Vagina (tissue), 2 donors: ENCODE data around the gene PPP2R2B. TPM values are rescaled to one million over a fixed set of nuclear protein-coding genes. Genes with fewer than 3 reads are reported as not detected.

Source experiments
- DNase-seq, 2 donors: peaks; one replicate each; pipeline ENCODE4 v3.0.0-alpha.2; 2017; ENCODE audit errors: extremely low spot score in 2 of 2
- H3K27ac ChIP-seq: fragments of 200-600 bp; sonication (generic); one replicate; pipeline ENCODE4 v1.5.1; 2019
- H3K27me3 ChIP-seq: fragments of 200-600 bp; sonication (generic); one replicate; pipeline ENCODE4 v1.5.1; 2019
- H3K36me3 ChIP-seq, 2 donors: fragments of 200-600 bp; sonication (generic); one replicate each; pipeline ENCODE4 v1.5.1; 2017 to 2019
- H3K4me1 ChIP-seq: fragments of 200-600 bp; sonication (generic); one replicate; pipeline ENCODE4 v1.5.1; 2019
- H3K4me3 ChIP-seq, 2 donors: fragments of 200-600 bp; sonication (generic); 1 replicate in 1 of 2; 2 replicates in 1 of 2; pipeline ENCODE4 v1.5.1; 2016 to 2019
- H3K9me3 ChIP-seq: fragments of 200-600 bp; sonication (generic); one replicate; pipeline ENCODE4 v1.5.1; 2019
- POLR2A ChIP-seq, 2 donors: fragments of 450-650 bp; IDR thresholded peaks; one replicate each; pipeline ENCODE4 v1.6.1; 2017; ENCODE audit warnings: antibody characterized with exemption in 2 of 2, mild to moderate bottlenecking in 2 of 2, moderate library complexity in 2 of 2
- POLR2AphosphoS5 ChIP-seq, 2 donors: sonication (generic); formaldehyde crosslinking; IDR thresholded peaks; one replicate each; pipeline ENCODE4 v1.9.0; 2017; ENCODE audit warnings: antibody characterized with exemption in 2 of 2, mild to moderate bottlenecking in 2 of 2, low read depth in 1 of 2; ENCODE audit not compliant: insufficient read depth in 1 of 2
- intact Hi-C: fragments of 100-400 bp; cut with DNase I; formaldehyde crosslinking; loops from one replicate; pipeline ENCODE4 v1.15.1; 2023
- total RNA-seq: library from RNA; depleted of rRNA; stranded (reverse); fragments of >200 nt; gene quantifications from one replicate; pipeline ENCODE4 v1.2.3, GENCODE V29; 2016
- TF ChIP-seq, protein P1 (sequence below), 3 experiments: fragments of 450-650 bp in 2 of 3; fragments of 200-600 bp in 1 of 3; sonication (generic) in 1 of 3; IDR thresholded peaks; one replicate each; pipeline ENCODE4 v1.5.1; 2017 to 2019; ENCODE audit warnings: antibody characterized with exemption in 3 of 3, mild to moderate bottlenecking in 2 of 3, moderate library complexity in 2 of 3

The PPP2R2B gene
- total RNA-seq, 1 donor from 2014 or later = 6.6 TPM

GRCh38 chr5:146779211-146779869, 99.2 kb downstream of the PPP2R2B start:
- no peak overlapping the region for H3K4me3 ChIP-seq
- intact Hi-C loops = no loop called here
- no peaks in the 10 kb centered on the region for H3K36me3 ChIP-seq
- TF ChIP-seq POLR2A (IDR thresholded peaks at IDR 0.05) (no peak), POLR2AphosphoS5 (IDR thresholded peaks at IDR 0.05; ENCODE audit: insufficient read depth in 1 of 2, low read depth in 1 of 2) (no peak)
- TF ChIP-seq, protein P1, sequence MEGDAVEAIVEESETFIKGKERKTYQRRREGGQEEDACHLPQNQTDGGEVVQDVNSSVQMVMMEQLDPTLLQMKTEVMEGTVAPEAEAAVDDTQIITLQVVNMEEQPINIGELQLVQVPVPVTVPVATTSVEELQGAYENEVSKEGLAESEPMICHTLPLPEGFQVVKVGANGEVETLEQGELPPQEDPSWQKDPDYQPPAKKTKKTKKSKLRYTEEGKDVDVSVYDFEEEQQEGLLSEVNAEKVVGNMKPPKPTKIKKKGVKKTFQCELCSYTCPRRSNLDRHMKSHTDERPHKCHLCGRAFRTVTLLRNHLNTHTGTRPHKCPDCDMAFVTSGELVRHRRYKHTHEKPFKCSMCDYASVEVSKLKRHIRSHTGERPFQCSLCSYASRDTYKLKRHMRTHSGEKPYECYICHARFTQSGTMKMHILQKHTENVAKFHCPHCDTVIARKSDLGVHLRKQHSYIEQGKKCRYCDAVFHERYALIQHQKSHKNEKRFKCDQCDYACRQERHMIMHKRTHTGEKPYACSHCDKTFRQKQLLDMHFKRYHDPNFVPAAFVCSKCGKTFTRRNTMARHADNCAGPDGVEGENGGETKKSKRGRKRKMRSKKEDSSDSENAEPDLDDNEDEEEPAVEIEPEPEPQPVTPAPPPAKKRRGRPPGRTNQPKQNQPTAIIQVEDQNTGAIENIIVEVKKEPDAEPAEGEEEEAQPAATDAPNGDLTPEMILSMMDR (IDR thresholded peaks at IDR 0.05) = no peak
- H3K4me1 ChIP-seq = no peaks in the 10 kb centered on the region
- DNase-seq = no peak
- no peaks in the 10 kb centered on the region for H3K9me3 ChIP-seq
- H3K27ac ChIP-seq = no peak overlapping the region
- no peaks in the 10 kb centered on the region for H3K27me3 ChIP-seq

DNA sequence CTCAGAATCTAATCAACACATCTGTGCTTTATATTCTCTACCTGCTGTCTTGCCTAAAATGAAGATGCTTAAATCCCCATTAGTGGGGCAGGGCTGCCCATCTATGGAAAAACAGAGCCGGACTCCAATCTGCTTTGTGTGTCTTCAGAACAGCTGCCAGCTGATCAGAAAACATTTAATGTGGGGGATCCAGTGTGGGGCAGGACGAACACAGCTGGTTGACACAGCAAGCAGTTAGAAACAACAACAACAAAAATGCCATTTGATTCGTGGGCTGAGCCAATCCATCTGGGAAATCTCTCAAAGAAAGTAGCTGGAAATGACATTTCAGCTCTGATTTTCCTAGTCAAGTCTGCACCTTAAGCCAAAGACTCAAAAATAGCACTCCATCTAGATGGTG, 99.8 kb downstream of the PPP2R2B start:
- TF ChIP-seq POLR2AphosphoS5 (IDR thresholded peaks at IDR 0.05; ENCODE audit: insufficient read depth in 1 of 2, low read depth in 1 of 2) (no peak), POLR2A (IDR thresholded peaks at IDR 0.05) (no peak)
- TF ChIP-seq, protein P1 (IDR thresholded peaks at IDR 0.05) = no peak
- H3K9me3 ChIP-seq = no peaks in the 10 kb centered on the region
- no peak for DNase-seq
- intact Hi-C loops = no loop called here
- H3K36me3 ChIP-seq = no peaks in the 10 kb centered on the region
- no peaks in the 10 kb centered on the region for H3K27me3 ChIP-seq
- H3K27ac ChIP-seq = no peak overlapping the region
- no peaks in the 10 kb centered on the region for H3K4me1 ChIP-seq
- no peak overlapping the region for H3K4me3 ChIP-seq

GRCh38 chr5:146778261-146778660, 100.3 kb downstream of the PPP2R2B start:
- no peaks in the 10 kb centered on the region for H3K4me1 ChIP-seq
- DNase-seq = no peak
- H3K36me3 ChIP-seq = no peaks in the 10 kb centered on the region
- no peak overlapping the region for H3K27ac ChIP-seq
- H3K9me3 ChIP-seq = no peaks in the 10 kb centered on the region
- H3K4me3 ChIP-seq = no peak overlapping the region
- TF ChIP-seq POLR2AphosphoS5 (IDR thresholded peaks at IDR 0.05; ENCODE audit: insufficient read depth in 1 of 2, low read depth in 1 of 2) (no peak), POLR2A (IDR thresholded peaks at IDR 0.05) (no peak)
- TF ChIP-seq, protein P1 (IDR thresholded peaks at IDR 0.05) = no peak
- H3K27me3 ChIP-seq = no peaks in the 10 kb centered on the region
- intact Hi-C loops = no loop called here

- Histone ChIP-seq H3K4me1 (no peaks in the 10 kb centered on the region), H3K9me3 (no peaks in the 10 kb centered on the region), H3K27me3 (no peaks in the 10 kb centered on the region), H3K27ac (no peak overlapping the region), H3K4me3 (no peak overlapping the region), H3K36me3 (no peaks in the 10 kb centered on the region)
- TF ChIP-seq POLR2A (IDR thresholded peaks at IDR 0.05) (no peak), POLR2AphosphoS5 (IDR thresholded peaks at IDR 0.05; ENCODE audit: insufficient read depth in 1 of 2, low read depth in 1 of 2) (no peak)
- TF ChIP-seq, protein P1 (IDR thresholded peaks at IDR 0.05) = no peak
- intact Hi-C loops = no loop called here
- DNase-seq = no peak
These were observed 105.6 kb downstream of the PPP2R2B start for GRCh38 chr5:146772881-146773466.

DNA sequence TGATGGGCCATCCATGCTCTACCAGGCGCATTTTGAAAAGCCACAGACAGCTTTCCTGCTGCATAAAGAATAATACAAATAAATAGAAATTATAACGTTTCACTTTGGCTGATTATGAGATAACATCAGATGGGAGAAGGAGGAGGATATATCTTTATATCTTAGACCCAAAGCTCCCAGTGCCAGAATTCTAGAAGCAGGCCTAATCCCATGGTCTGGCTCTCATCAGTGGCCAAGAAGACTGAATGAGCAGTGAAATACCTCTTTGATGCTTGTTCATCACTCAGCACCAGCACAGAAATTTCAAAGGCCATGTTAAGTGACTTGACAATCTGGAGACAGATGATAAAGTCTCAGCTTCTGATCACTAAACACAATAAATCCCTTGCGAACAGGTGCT, 107.6 kb downstream of the PPP2R2B start:
- H3K36me3 ChIP-seq = no peaks in the 10 kb centered on the region
- no peak overlapping the region for H3K4me3 ChIP-seq
- no peaks in the 10 kb centered on the region for H3K9me3 ChIP-seq
- no peak overlapping the region for H3K27ac ChIP-seq
- H3K27me3 ChIP-seq = no peaks in the 10 kb centered on the region
- intact Hi-C loops = no loop called here
- no peak for DNase-seq
- TF ChIP-seq POLR2A (IDR thresholded peaks at IDR 0.05) (no peak), POLR2AphosphoS5 (IDR thresholded peaks at IDR 0.05; ENCODE audit: insufficient read depth in 1 of 2, low read depth in 1 of 2) (no peak)
- TF ChIP-seq, protein P1 (IDR thresholded peaks at IDR 0.05) = no peak
- no peaks in the 10 kb centered on the region for H3K4me1 ChIP-seq
